WTC11 (cell line): ENCODE measurements around the gene SKA2.
"Not testable (repeated sequence)": the region's sequence is repeated elsewhere in the genome, so short reads cannot be mapped to it uniquely, and the experiment has no call there.

ENCODE experiments used
- CTCF ChIP-seq: fragments of 200-600 bp; IDR thresholded peaks from 2 replicates; pipeline ENCODE4 v1.8.0; 2022; ENCODE audit warnings: antibody characterized with exemption
- MAX ChIP-seq: sonication (generic); formaldehyde crosslinking; IDR thresholded peaks from 2 replicates; pipeline ENCODE4 v1.8.0; 2022; ENCODE audit warnings: mild to moderate bottlenecking, missing genetic modification reagents

GRCh38 chr17:59179601-59180000 is 24.6 kb upstream of the SKA2 start:
- not testable (repeated sequence) for TF ChIP-seq CTCF; MAX (CRISPR knock-in tag)
